ENCODE measurements around the gene EYS.

EYS gene

GRCh38 chr6:64930681-64931080 is 776.3 kb downstream of the EYS start:
- no peak for DNase-seq

- DNase-seq = no peak
These were observed 781.0 kb downstream of the EYS start for GRCh38 chr6:64926051-64926450.

- no peak for DNase-seq
These were observed 786.8 kb downstream of the EYS start for GRCh38 chr6:64920257-64920656.

- no peak for DNase-seq
These were observed 792.9 kb downstream of the EYS start for GRCh38 chr6:64914124-64914523.

GRCh38 chr6:64912966-64913365 is 794.1 kb downstream of the EYS start:
- no peak for DNase-seq

GRCh38 chr6:64908104-64908503 is 798.9 kb downstream of the EYS start:
- DNase-seq = no peak

GRCh38 chr6:64904616-64905015 is 802.4 kb downstream of the EYS start:
- DNase-seq = no peak

GRCh38 chr6:64902596-64902995 is 804.4 kb downstream of the EYS start:
- DNase-seq = no peak

GRCh38 chr6:64896939-64897338 is 810.1 kb downstream of the EYS start:
- no peak for DNase-seq

GRCh38 chr6:64895945-64896344 is 811.1 kb downstream of the EYS start:
- DNase-seq = no peak

- no peak for DNase-seq
These were observed 816.4 kb downstream of the EYS start for GRCh38 chr6:64890609-64891008.

- DNase-seq = no peak
These were observed 817.9 kb downstream of the EYS start for GRCh38 chr6:64889144-64889543.

- no peak for DNase-seq
These were observed 832.2 kb downstream of the EYS start for GRCh38 chr6:64874776-64875175.

GRCh38 chr6:64872633-64873032 is 834.4 kb downstream of the EYS start:
- no peak for DNase-seq

GRCh38 chr6:64861039-64861651 is 845.9 kb downstream of the EYS start:
- DNase-seq = no peak

- no peak for DNase-seq
These were observed 846.8 kb downstream of the EYS start for GRCh38 chr6:64860203-64860602.

GRCh38 chr6:64850121-64850520 is 856.9 kb downstream of the EYS start:
- no peak for DNase-seq

GRCh38 chr6:64848467-64848866 is 858.6 kb downstream of the EYS start:
- DNase-seq = no peak

- DNase-seq = no peak
These were observed 859.6 kb downstream of the EYS start for GRCh38 chr6:64847396-64847795.

GRCh38 chr6:64838726-64839125 is 868.3 kb downstream of the EYS start:
- DNase-seq = no peak

GRCh38 chr6:64831680-64832079 is 875.3 kb downstream of the EYS start:
- no peak for DNase-seq

- DNase-seq = no peak
These were observed 889.5 kb downstream of the EYS start for GRCh38 chr6:64817525-64817924.

- DNase-seq = no peak
These were observed 891.3 kb downstream of the EYS start for GRCh38 chr6:64815718-64816117.

GRCh38 chr6:64812138-64812537 is 894.9 kb downstream of the EYS start:
- DNase-seq = no peak

GRCh38 chr6:64811119-64811518 is 895.9 kb downstream of the EYS start:
- DNase-seq = no peak

- DNase-seq = no peak
These were observed 899.2 kb downstream of the EYS start for GRCh38 chr6:64807785-64808184.

All from CD4-positive, alpha-beta T cell treated with Interleukin-12 subunit alpha and Interleukin-12 subunit beta, for 1 hour (primary cell).